SK-N-SH (cell line): ENCODE results near the gene RAD52. TPM values are rescaled to one million over a fixed set of nuclear protein-coding genes. Genes with fewer than 3 reads are reported as not detected.

ENCODE experiments used
- CTCF ChIA-PET: fragments of 300-600, 350-600 bp; formaldehyde crosslinking; extraction: SDS; loops from one replicate; lab custom pipeline; 2021; lab: Yijun Ruan, JAX
- POLR2A ChIA-PET: fragments of 350-600 bp; sonication (Branson Sonifier 250); formaldehyde crosslinking; extraction: SDS; loops from one replicate; lab custom pipeline; 2020; ENCODE audit warnings: antibody characterized with exemption, inconsistent platforms; lab: Yijun Ruan, JAX
- DNase-seq: peaks from one replicate; pipeline ENCODE4 v3.0.0; 2012
- H2AFZ ChIP-seq: fragments of 200-600 bp; sonication (generic); 2 replicates; pipeline ENCODE4 v1.8.1; 2016; ENCODE audit warnings: antibody characterized with exemption, mild to moderate bottlenecking, low read depth
- H3F3A ChIP-seq: fragments of 200-600 bp; sonication (generic); replicated peaks from 2 replicates; pipeline ENCODE3; 2016; ENCODE audit warnings: antibody characterized with exemption, mild to moderate bottlenecking; ENCODE audit not compliant: insufficient read depth
- H3K27ac ChIP-seq, 2 experiments: fragments of 200-500 bp in 1 of 2; fragments of 200-600 bp in 1 of 2; sonication (Bioruptor generic) in 1 of 2; sonication (generic), shearing (Covaris generic) in 1 of 2; 2 replicates each; pipeline versions ENCODE4 v1.5.1 to v1.6.1; 2014 to 2016; ENCODE audit warnings: low read depth in 2 of 2, inconsistent platforms in 1 of 2, low read length in 1 of 2, mild to moderate bottlenecking in 1 of 2, mixed read lengths in 1 of 2
- H3K27me3 ChIP-seq: fragments of 200-600 bp; sonication (generic), shearing (Covaris generic); 2 replicates; pipeline ENCODE4 v1.6.1; 2016; ENCODE audit warnings: mixed run types; ENCODE audit not compliant: insufficient read depth
- H3K36me3 ChIP-seq, 2 experiments: fragments of 200-500 bp in 1 of 2; fragments of 200-600 bp in 1 of 2; sonication (Bioruptor generic) in 1 of 2; sonication (generic) in 1 of 2; replicated peaks in 1 of 2; 2 replicates each; pipeline versions ENCODE3 to v1.5.1; 2014 to 2016; ENCODE audit warnings: low read length in 1 of 2, mild to moderate bottlenecking in 1 of 2; ENCODE audit not compliant: insufficient read depth in 2 of 2, control insufficient read depth in 1 of 2
- H3K4me1 ChIP-seq, 2 experiments: fragments of 200-500 bp in 1 of 2; fragments of 200-600 bp in 1 of 2; sonication (Bioruptor generic) in 1 of 2; sonication (generic), shearing (Covaris generic) in 1 of 2; 2 replicates each; pipeline versions ENCODE4 v1.5.1 to v1.6.1; 2014 to 2016; ENCODE audit warnings: low read depth in 1 of 2, low read length in 1 of 2, mixed run types in 1 of 2; ENCODE audit not compliant: insufficient read depth in 2 of 2, control insufficient read depth in 1 of 2
- H3K4me2 ChIP-seq: fragments of 200-600 bp; sonication (generic), shearing (Covaris generic); 2 replicates; pipeline ENCODE4 v1.6.1; 2017; ENCODE audit warnings: mixed run types
- H3K4me3 ChIP-seq, 2 experiments: fragments of 200-500 bp in 1 of 2; fragments of 200-600 bp in 1 of 2; sonication (Bioruptor generic) in 1 of 2; sonication (generic), shearing (Covaris generic) in 1 of 2; 2 replicates each; pipeline versions ENCODE4 v1.5.1 to v1.8.1; 2014 to 2016; ENCODE audit warnings: low read depth in 2 of 2, inconsistent platforms in 1 of 2, low read length in 1 of 2, mild to moderate bottlenecking in 1 of 2, mixed read lengths in 1 of 2, moderate library complexity in 1 of 2
- H3K79me2 ChIP-seq: fragments of 200-600 bp; sonication (generic); 2 replicates; pipeline ENCODE4 v1.8.1; 2017; ENCODE audit warnings: mild to moderate bottlenecking; ENCODE audit not compliant: insufficient read depth
- H3K9ac ChIP-seq: fragments of 200-600 bp; sonication (generic); 2 replicates; pipeline ENCODE4 v1.6.1; 2017; ENCODE audit warnings: mixed run types
- H3K9me2 ChIP-seq: fragments of 200-600 bp; sonication (generic); 2 replicates; pipeline ENCODE4 v1.6.1; 2017; ENCODE audit warnings: mixed run types
- H3K9me3 ChIP-seq: fragments of 200-600 bp; sonication (generic); 2 replicates; pipeline ENCODE4 v1.6.1; 2017; ENCODE audit warnings: mixed run types, mild to moderate bottlenecking, moderate library complexity
- H4K20me1 ChIP-seq: fragments of 200-600 bp; sonication (generic); 2 replicates; pipeline ENCODE4 v1.6.1; 2017; ENCODE audit warnings: mild to moderate bottlenecking, mixed run types; ENCODE audit not compliant: insufficient read depth
- ELF1 ChIP-seq: IDR thresholded peaks from 2 replicates; pipeline ENCODE4 v1.4.0; 2012
- EP300 ChIP-seq, 2 experiments: IDR thresholded peaks; 2 replicates each; pipeline versions ENCODE4 v1.4.0 to v1.6.1; 2012; ENCODE audit warnings: borderline replicate concordance in 1 of 2, low read depth in 1 of 2, low read length in 1 of 2
- FOSL2 ChIP-seq: IDR thresholded peaks from 2 replicates; pipeline ENCODE4 v1.4.0; 2012; ENCODE audit warnings: low read depth, mild to moderate bottlenecking, moderate library complexity, borderline replicate concordance
- FOXJ3 ChIP-seq: sonication (generic); formaldehyde crosslinking; IDR thresholded peaks from 2 replicates; pipeline ENCODE4 v1.5.1; 2020; ENCODE audit warnings: mild to moderate bottlenecking, missing genetic modification reagents
- GATA2 ChIP-seq: sonication (generic); formaldehyde crosslinking; IDR thresholded peaks from 2 replicates; pipeline ENCODE4 v1.5.0; 2020; ENCODE audit warnings: mild to moderate bottlenecking, missing genetic modification reagents
- MAX ChIP-seq: IDR thresholded peaks from 2 replicates; pipeline ENCODE4 v1.4.0; 2012; ENCODE audit warnings: low read depth
- NFIC ChIP-seq: IDR thresholded peaks from 2 replicates; pipeline ENCODE4 v1.4.0; 2012; ENCODE audit warnings: borderline replicate concordance
- NRF1 ChIP-seq: IDR thresholded peaks from 2 replicates; pipeline ENCODE4 v1.6.1; 2012; ENCODE audit warnings: low read depth, mild to moderate bottlenecking, low read length
- PBX3 ChIP-seq: IDR thresholded peaks from 2 replicates; pipeline ENCODE4; 2012
- POLR2AphosphoS5 ChIP-seq: IDR thresholded peaks from 2 replicates; pipeline ENCODE4 v1.6.1; 2012; ENCODE audit warnings: low read depth, low read length
- RXRA ChIP-seq: IDR thresholded peaks from 2 replicates; pipeline ENCODE4 v1.4.0; 2012; ENCODE audit warnings: low read depth, mild to moderate bottlenecking, borderline replicate concordance
- SMC3 ChIP-seq: IDR thresholded peaks from 2 replicates; pipeline ENCODE4 v1.6.1; 2012; ENCODE audit warnings: low read depth, low read length, improper control_type of control experiment
- TEAD4 ChIP-seq: IDR thresholded peaks from 2 replicates; pipeline ENCODE4 v1.4.0; 2012; ENCODE audit warnings: mild to moderate bottlenecking, borderline replicate concordance; ENCODE audit not compliant: insufficient read depth
- ZBTB33 ChIP-seq: IDR thresholded peaks from 2 replicates; pipeline ENCODE4 v1.4.0; 2012; ENCODE audit warnings: low read depth, borderline replicate concordance
- WGBS: methylation state at CpG from one replicate; pipeline ENCODE4 v1.1.6; 2017; ENCODE audit warnings: low lambda C conversion rate; 5-methylcytosine and 5-hydroxymethylcytosine counted together
- polyA plus RNA-seq, 3 experiments: library from polyadenylated mRNA; depleted of rRNA; stranded (reverse); fragments of >200 nt; gene quantifications; 2 replicates each; pipeline ENCODE4 v1.2.3, GENCODE V29; 2012

The RAD52 gene
- polyA plus RNA-seq, 1 of the 3 experiments (the other 2 are of a cell fraction): 11.2 TPM

GRCh38 chr12:968545-968944 lies 19.1 kb upstream of the RAD52 start:
- Histone ChIP-seq H3K4me1 (no peaks in the 10 kb centered on the region), H3K27ac (no peak overlapping the region), H3K27me3 (no peaks in the 10 kb centered on the region), H3K4me3 (no peak overlapping the region), H2AFZ (no peak overlapping the region), H3K4me2 (no peak overlapping the region), H3K9ac (no peak overlapping the region), H3F3A (peaks cover 3% of the 10 kb centered on the region), H3K79me2 (no peaks in the 10 kb centered on the region), H3K9me3 (no peaks in the 10 kb centered on the region), H4K20me1 (no peaks in the 10 kb centered on the region), H3K9me2 (no peaks in the 10 kb centered on the region), H3K36me3 (no peaks in the 10 kb centered on the region)
- POLR2A ChIA-PET: no interaction called here
- DNase-seq: no peak
- TF ChIP-seq NFIC: no peak
- TF ChIP-seq ELF1: no peak
- TF ChIP-seq POLR2AphosphoS5: no peak
- TF ChIP-seq FOXJ3 (CRISPR knock-in tag): no peak
- no peak for TF ChIP-seq RXRA
- CTCF ChIA-PET: interaction anchor here (0.7 to 2.1 kb wide), 5 partner anchors 17 to 209 kb away, joined by 3 to 7 read pairs (median 4); partner anchors contain the start of gene RAD52
- WGBS: 76% methylated on average over 4 of the region's 4 CpGs

- Histone ChIP-seq H3K9ac (no peak overlapping the region), H3K9me2 (no peaks in the 10 kb centered on the region), H3F3A (peaks cover 3% of the 10 kb centered on the region), H3K4me1 (no peaks in the 10 kb centered on the region), H2AFZ (no peak overlapping the region), H3K9me3 (no peaks in the 10 kb centered on the region), H3K27me3 (no peaks in the 10 kb centered on the region), H3K4me3 (no peak overlapping the region), H3K27ac (no peak overlapping the region), H3K4me2 (no peak overlapping the region), H3K79me2 (no peaks in the 10 kb centered on the region), H4K20me1 (no peaks in the 10 kb centered on the region), H3K36me3 (no peaks in the 10 kb centered on the region)
- 87% methylated on average over 9 of the region's 9 CpGs for WGBS
- DNase-seq: no peak
- ChIA-PET CTCF (interaction anchor here (0.9 to 2.1 kb wide), 5 partner anchors 16 to 398 kb away, joined by 3 to 7 read pairs (median 6); partner anchors contain the start of gene RAD52), POLR2A (no interaction called here)
- TF ChIP-seq SMC3: no peak
- no peak for TF ChIP-seq EP300 (IDR thresholded peaks at IDR 0.05; ENCODE audit: borderline replicate concordance in 1 of 2, low read depth in 1 of 2, low read length in 1 of 2)
- no peak for TF ChIP-seq TEAD4
- TF ChIP-seq GATA2: no peak
Observed at GRCh38 chr12:967641-968040, 18.1 kb upstream of the RAD52 start.

- Histone ChIP-seq H3K9ac (no peak overlapping the region), H4K20me1 (no peaks in the 10 kb centered on the region), H3K9me2 (no peaks in the 10 kb centered on the region), H3K36me3 (no peaks in the 10 kb centered on the region), H2AFZ (no peak overlapping the region), H3K79me2 (no peaks in the 10 kb centered on the region), H3K4me3 (no peak overlapping the region), H3K27ac (no peak overlapping the region), H3K27me3 (no peaks in the 10 kb centered on the region), H3K4me2 (no peak overlapping the region), H3F3A (peaks cover 6% of the 10 kb centered on the region), H3K9me3 (no peaks in the 10 kb centered on the region), H3K4me1 (no peaks in the 10 kb centered on the region)
- ChIA-PET POLR2A (no interaction called here), CTCF (interaction anchor here (1.8 to 2.1 kb wide), 2 partner anchors 17 to 126 kb away, joined by 7 read pairs; partner anchors contain the start of gene RAD52)
- no peak for DNase-seq
- 96% methylated on average over 6 of the region's 6 CpGs for WGBS
- no peak for TF ChIP-seq MAX
- TF ChIP-seq FOSL2: no peak
- TF ChIP-seq GATA2: no peak
- no peak for TF ChIP-seq SMC3
- no peak for TF ChIP-seq RXRA
- no peak for TF ChIP-seq EP300 (IDR thresholded peaks at IDR 0.05; ENCODE audit: borderline replicate concordance in 1 of 2, low read depth in 1 of 2, low read length in 1 of 2)
- TF ChIP-seq ZBTB33: no peak
- no peak for TF ChIP-seq FOXJ3 (CRISPR knock-in tag)
- TF ChIP-seq NRF1: no peak
- TF ChIP-seq ELF1: no peak
- no peak for TF ChIP-seq POLR2AphosphoS5
- TF ChIP-seq PBX3: no peak
Observed at GRCh38 chr12:966724-967123, 17.2 kb upstream of the RAD52 start.
